GM23338 (cell line): ENCODE measurements around the gene ZNF565. TPM values are rescaled to one million over a fixed set of nuclear protein-coding genes. Genes with fewer than 3 reads are reported as not detected.

ENCODE experiments used
- ATAC-seq: fragments of 200-7000 bp; cut with Tn5 transposase; 3 replicates; pipeline ENCODE4 v1.9.1; 2020
- DNase-seq: peaks from one replicate; pipeline ENCODE4 v3.0.0-alpha.2; 2015; ENCODE audit warnings: low spot score
- H2AFZ ChIP-seq: fragments of 200-600 bp; sonication (generic); 2 replicates; pipeline ENCODE4 v1.8.0; 2016; ENCODE audit warnings: antibody characterized with exemption, mild to moderate bottlenecking, moderate library complexity
- H3F3A ChIP-seq: fragments of 200-600 bp; sonication (generic); replicated peaks from 2 replicates; pipeline ENCODE4 v1.8.0; 2017; ENCODE audit warnings: antibody characterized with exemption, mixed run types, low read depth
- H3K27ac ChIP-seq: fragments of 200-600 bp; sonication (generic); 2 replicates; pipeline ENCODE4 v1.6.1; 2016; ENCODE audit warnings: low read depth
- H3K27me3 ChIP-seq: fragments of 200-600 bp; sonication (generic); 2 replicates; pipeline ENCODE4 v1.8.0; 2016; ENCODE audit warnings: mild to moderate bottlenecking, mixed run types, moderate library complexity; ENCODE audit not compliant: insufficient read depth
- H3K36me3 ChIP-seq: fragments of 200-600 bp; sonication (generic); 2 replicates; pipeline ENCODE4 v1.8.0; 2016; ENCODE audit warnings: mild to moderate bottlenecking; ENCODE audit not compliant: insufficient read depth
- H3K4me1 ChIP-seq: fragments of 200-600 bp; sonication (generic); 2 replicates; pipeline ENCODE4 v1.8.0; 2016; ENCODE audit warnings: mild to moderate bottlenecking, moderate library complexity; ENCODE audit not compliant: insufficient read depth
- H3K4me2 ChIP-seq: fragments of 200-600 bp; sonication (generic); 2 replicates; pipeline ENCODE4 v1.7.1; 2017; ENCODE audit warnings: mixed run types
- H3K4me3 ChIP-seq: fragments of 200-600 bp; sonication (generic); 2 replicates; pipeline ENCODE4 v1.6.1; 2016; ENCODE audit warnings: mixed run types
- H3K79me2 ChIP-seq: fragments of 200-600 bp; sonication (generic); replicated peaks from 2 replicates; pipeline ENCODE4 v1.8.0; 2017; ENCODE audit warnings: mild to moderate bottlenecking; ENCODE audit not compliant: insufficient read depth
- H3K9me2 ChIP-seq: fragments of 200-600 bp; sonication (generic); 2 replicates; pipeline ENCODE4 v1.8.0; 2017; ENCODE audit not compliant: insufficient read depth
- H4K20me1 ChIP-seq: fragments of 200-600 bp; sonication (generic); replicated peaks from 2 replicates; pipeline ENCODE4 v1.8.0; 2017; ENCODE audit warnings: mild to moderate bottlenecking; ENCODE audit not compliant: insufficient read depth
- H3K27ac Mint-ChIP-seq: 2 replicates; pipeline ENCODE4 v1.8.0; 2020; ENCODE audit warnings: inconsistent platforms, mild to moderate bottlenecking, moderate library complexity, mixed read lengths
- H3K27me3 Mint-ChIP-seq: 3 replicates; pipeline ENCODE4 v1.8.0; 2022; ENCODE audit warnings: low read depth, mild to moderate bottlenecking, moderate library complexity, mixed read lengths, inconsistent platforms; ENCODE audit not compliant: insufficient read depth, poor library complexity
- H3K36me3 Mint-ChIP-seq: 3 replicates; pipeline ENCODE4 v1.8.0; 2021; ENCODE audit warnings: low read depth, mild to moderate bottlenecking, inconsistent platforms, moderate library complexity, mixed read lengths
- H3K4me1 Mint-ChIP-seq: 3 replicates; pipeline ENCODE4 v1.8.0; 2020; ENCODE audit warnings: mild to moderate bottlenecking, inconsistent platforms, mixed read lengths
- H3K4me3 Mint-ChIP-seq: 3 replicates; pipeline ENCODE4 v1.8.0; 2021; ENCODE audit warnings: moderate library complexity, mild to moderate bottlenecking, inconsistent platforms, mixed read lengths
- H3K9me3 Mint-ChIP-seq: 3 replicates; pipeline ENCODE4 v1.8.0; 2020; ENCODE audit warnings: moderate library complexity, mild to moderate bottlenecking, inconsistent platforms, mixed read lengths
- CREB1 ChIP-seq: fragments of 250-450 bp; sonication (Bioruptor Pico); IDR thresholded peaks from 2 replicates; pipeline ENCODE4 v1.5.0; 2020; ENCODE audit warnings: low read depth, mild to moderate bottlenecking, moderate library complexity
- EZH2 ChIP-seq: fragments of 200-600 bp; sonication (generic); IDR thresholded peaks from one replicate; pipeline ENCODE4 v1.8.0; 2017; ENCODE audit warnings: antibody characterized with exemption, mild to moderate bottlenecking, low read depth; ENCODE audit not compliant: unreplicated experiment
- EZH2phosphoT487 ChIP-seq: fragments of 200-600 bp; sonication (generic); IDR thresholded peaks from one replicate; pipeline ENCODE4 v1.8.1; 2018; ENCODE audit warnings: antibody characterized with exemption; ENCODE audit not compliant: unreplicated experiment
- JUNB ChIP-seq: IDR thresholded peaks from one replicate; pipeline ENCODE4 v1.6.1; 2016; ENCODE audit warnings: antibody characterized with exemption; ENCODE audit not compliant: unreplicated experiment
- NANOG ChIP-seq: IDR thresholded peaks from 2 replicates; pipeline ENCODE4 v1.6.1; 2016; ENCODE audit warnings: antibody characterized with exemption, borderline replicate concordance
- POLR2AphosphoS5 ChIP-seq: IDR thresholded peaks from 2 replicates; pipeline ENCODE4 v1.6.1; 2016; ENCODE audit warnings: antibody characterized with exemption, low read depth
- STAT1 ChIP-seq: IDR thresholded peaks from one replicate; pipeline ENCODE4 v1.6.1; 2016; ENCODE audit warnings: antibody characterized with exemption; ENCODE audit not compliant: unreplicated experiment
- ZNF114 ChIP-seq: fragments of 250-450 bp; sonication (Bioruptor Pico); IDR thresholded peaks from 2 replicates; pipeline ENCODE4 v1.5.0; 2020; ENCODE audit warnings: mild to moderate bottlenecking, moderate library complexity
- ZNF331 ChIP-seq: fragments of 250-450 bp; sonication (Bioruptor Pico); IDR thresholded peaks from 2 replicates; pipeline ENCODE4 v1.5.0; 2020; ENCODE audit warnings: low read depth, mild to moderate bottlenecking, moderate library complexity
- polyA plus RNA-seq: library from polyadenylated mRNA; unstranded; fragments of >200 nt; fragmentation: Nextera tagmentation; extraction: Ambion mirVana; gene quantifications from 2 replicates; pipeline ENCODE4 v1.2.1, GENCODE V29; 2016
- total RNA-seq: library from RNA; depleted of rRNA; stranded (reverse); fragments of >200 nt; shearing (Covaris generic); gene quantifications from 2 replicates; pipeline ENCODE4 v1.2.3, GENCODE V29; 2014
- TF ChIP-seq, protein P1 (sequence below): IDR thresholded peaks from 2 replicates; pipeline ENCODE4 v1.6.1; 2016; ENCODE audit warnings: antibody characterized with exemption
- TF ChIP-seq, protein P2 (sequence below), 2 experiments: fragments of 200-600 bp in 1 of 2; sonication (generic) in 1 of 2; conservative IDR thresholded peaks; 2 replicates each; pipeline versions ENCODE4 v1.5.1 to v1.6.1; 2016 to 2017; ENCODE audit warnings: antibody characterized with exemption in 2 of 2, low read depth in 2 of 2, mild to moderate bottlenecking in 2 of 2, moderate library complexity in 1 of 2
- TF ChIP-seq, protein P3 (sequence below): fragments of 250-450 bp; sonication (Bioruptor Pico); IDR thresholded peaks from 2 replicates; pipeline ENCODE4 v1.5.0; 2020; ENCODE audit warnings: mild to moderate bottlenecking, moderate library complexity
- TF ChIP-seq, protein P4 (sequence below): IDR thresholded peaks from one replicate; pipeline ENCODE4 v1.6.1; 2018; ENCODE audit warnings: antibody characterized with exemption; ENCODE audit not compliant: unreplicated experiment

ZNF565 gene
- total and polyA plus RNA-seq, 2 experiments from 2014 or later: 2.4 to 3.2 TPM

DNA sequence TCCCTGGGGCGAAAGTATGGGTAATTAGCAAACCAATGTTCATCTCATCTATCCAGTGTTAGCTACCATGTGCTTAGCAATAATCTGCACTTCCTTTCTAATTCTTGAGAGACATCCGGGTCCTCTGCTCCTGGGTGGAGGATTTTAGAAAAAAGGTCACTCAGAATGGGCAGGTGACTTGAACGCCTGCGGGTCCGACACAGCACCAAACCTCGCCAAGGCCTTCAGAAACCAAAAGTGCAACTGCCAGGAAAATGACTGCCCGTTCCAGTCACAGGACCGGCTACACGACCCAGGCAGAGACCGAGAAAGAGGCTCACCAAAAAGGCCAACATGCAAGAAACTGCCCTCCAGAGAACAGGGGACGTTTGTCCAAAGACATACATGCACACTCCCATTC, 40.4 kb upstream of the ZNF565 start:
- H3F3A ChIP-seq: no peaks in the 10 kb centered on the region
- TF ChIP-seq EZH2 (no peak), ZNF331 (CRISPR knock-in tag) (no peak), EZH2phosphoT487 (no peak), NANOG (no peak), JUNB (no peak), STAT1 (no peak), CREB1 (CRISPR knock-in tag) (no peak), POLR2AphosphoS5 (no peak), ZNF114 (CRISPR knock-in tag) (no peak)
- TF ChIP-seq, protein P1, sequence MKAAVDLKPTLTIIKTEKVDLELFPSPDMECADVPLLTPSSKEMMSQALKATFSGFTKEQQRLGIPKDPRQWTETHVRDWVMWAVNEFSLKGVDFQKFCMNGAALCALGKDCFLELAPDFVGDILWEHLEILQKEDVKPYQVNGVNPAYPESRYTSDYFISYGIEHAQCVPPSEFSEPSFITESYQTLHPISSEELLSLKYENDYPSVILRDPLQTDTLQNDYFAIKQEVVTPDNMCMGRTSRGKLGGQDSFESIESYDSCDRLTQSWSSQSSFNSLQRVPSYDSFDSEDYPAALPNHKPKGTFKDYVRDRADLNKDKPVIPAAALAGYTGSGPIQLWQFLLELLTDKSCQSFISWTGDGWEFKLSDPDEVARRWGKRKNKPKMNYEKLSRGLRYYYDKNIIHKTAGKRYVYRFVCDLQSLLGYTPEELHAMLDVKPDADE: no peak
- TF ChIP-seq, protein P2, sequence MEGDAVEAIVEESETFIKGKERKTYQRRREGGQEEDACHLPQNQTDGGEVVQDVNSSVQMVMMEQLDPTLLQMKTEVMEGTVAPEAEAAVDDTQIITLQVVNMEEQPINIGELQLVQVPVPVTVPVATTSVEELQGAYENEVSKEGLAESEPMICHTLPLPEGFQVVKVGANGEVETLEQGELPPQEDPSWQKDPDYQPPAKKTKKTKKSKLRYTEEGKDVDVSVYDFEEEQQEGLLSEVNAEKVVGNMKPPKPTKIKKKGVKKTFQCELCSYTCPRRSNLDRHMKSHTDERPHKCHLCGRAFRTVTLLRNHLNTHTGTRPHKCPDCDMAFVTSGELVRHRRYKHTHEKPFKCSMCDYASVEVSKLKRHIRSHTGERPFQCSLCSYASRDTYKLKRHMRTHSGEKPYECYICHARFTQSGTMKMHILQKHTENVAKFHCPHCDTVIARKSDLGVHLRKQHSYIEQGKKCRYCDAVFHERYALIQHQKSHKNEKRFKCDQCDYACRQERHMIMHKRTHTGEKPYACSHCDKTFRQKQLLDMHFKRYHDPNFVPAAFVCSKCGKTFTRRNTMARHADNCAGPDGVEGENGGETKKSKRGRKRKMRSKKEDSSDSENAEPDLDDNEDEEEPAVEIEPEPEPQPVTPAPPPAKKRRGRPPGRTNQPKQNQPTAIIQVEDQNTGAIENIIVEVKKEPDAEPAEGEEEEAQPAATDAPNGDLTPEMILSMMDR (conservative IDR thresholded peaks at IDR 0.05; ENCODE audit: low read depth in 2 of 2): no peak
- TF ChIP-seq, protein P3, sequence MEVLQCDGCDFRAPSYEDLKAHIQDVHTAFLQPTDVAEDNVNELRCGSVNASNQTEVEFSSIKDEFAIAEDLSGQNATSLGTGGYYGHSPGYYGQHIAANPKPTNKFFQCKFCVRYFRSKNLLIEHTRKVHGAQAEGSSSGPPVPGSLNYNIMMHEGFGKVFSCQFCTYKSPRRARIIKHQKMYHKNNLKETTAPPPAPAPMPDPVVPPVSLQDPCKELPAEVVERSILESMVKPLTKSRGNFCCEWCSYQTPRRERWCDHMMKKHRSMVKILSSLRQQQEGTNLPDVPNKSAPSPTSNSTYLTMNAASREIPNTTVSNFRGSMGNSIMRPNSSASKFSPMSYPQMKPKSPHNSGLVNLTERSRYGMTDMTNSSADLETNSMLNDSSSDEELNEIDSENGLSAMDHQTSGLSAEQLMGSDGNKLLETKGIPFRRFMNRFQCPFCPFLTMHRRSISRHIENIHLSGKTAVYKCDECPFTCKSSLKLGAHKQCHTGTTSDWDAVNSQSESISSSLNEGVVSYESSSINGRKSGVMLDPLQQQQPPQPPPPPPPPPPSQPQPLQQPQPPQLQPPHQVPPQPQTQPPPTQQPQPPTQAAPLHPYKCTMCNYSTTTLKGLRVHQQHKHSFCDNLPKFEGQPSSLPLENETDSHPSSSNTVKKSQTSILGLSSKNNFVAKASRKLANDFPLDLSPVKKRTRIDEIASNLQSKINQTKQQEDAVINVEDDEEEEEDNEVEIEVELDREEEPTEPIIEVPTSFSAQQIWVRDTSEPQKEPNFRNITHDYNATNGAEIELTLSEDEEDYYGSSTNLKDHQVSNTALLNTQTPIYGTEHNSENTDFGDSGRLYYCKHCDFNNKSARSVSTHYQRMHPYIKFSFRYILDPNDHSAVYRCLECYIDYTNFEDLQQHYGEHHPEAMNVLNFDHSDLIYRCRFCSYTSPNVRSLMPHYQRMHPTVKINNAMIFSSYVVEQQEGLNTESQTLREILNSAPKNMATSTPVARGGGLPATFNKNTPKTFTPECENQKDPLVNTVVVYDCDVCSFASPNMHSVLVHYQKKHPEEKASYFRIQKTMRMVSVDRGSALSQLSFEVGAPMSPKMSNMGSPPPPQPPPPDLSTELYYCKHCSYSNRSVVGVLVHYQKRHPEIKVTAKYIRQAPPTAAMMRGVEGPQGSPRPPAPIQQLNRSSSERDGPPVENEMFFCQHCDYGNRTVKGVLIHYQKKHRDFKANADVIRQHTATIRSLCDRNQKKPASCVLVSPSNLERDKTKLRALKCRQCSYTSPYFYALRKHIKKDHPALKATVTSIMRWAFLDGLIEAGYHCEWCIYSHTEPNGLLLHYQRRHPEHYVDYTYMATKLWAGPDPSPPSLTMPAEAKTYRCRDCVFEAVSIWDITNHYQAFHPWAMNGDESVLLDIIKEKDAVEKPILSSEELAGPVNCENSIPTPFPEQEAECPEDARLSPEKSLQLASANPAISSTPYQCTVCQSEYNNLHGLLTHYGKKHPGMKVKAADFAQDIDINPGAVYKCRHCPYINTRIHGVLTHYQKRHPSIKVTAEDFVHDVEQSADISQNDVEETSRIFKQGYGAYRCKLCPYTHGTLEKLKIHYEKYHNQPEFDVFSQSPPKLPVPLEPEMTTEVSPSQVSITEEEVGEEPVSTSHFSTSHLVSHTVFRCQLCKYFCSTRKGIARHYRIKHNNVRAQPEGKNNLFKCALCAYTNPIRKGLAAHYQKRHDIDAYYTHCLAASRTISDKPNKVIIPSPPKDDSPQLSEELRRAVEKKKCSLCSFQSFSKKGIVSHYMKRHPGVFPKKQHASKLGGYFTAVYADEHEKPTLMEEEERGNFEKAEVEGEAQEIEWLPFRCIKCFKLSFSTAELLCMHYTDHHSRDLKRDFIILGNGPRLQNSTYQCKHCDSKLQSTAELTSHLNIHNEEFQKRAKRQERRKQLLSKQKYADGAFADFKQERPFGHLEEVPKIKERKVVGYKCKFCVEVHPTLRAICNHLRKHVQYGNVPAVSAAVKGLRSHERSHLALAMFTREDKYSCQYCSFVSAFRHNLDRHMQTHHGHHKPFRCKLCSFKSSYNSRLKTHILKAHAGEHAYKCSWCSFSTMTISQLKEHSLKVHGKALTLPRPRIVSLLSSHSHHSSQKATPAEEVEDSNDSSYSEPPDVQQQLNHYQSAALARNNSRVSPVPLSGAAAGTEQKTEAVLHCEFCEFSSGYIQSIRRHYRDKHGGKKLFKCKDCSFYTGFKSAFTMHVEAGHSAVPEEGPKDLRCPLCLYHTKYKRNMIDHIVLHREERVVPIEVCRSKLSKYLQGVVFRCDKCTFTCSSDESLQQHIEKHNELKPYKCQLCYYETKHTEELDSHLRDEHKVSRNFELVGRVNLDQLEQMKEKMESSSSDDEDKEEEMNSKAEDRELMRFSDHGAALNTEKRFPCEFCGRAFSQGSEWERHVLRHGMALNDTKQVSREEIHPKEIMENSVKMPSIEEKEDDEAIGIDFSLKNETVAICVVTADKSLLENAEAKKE (CRISPR knock-in tag): no peak
- TF ChIP-seq, protein P4, sequence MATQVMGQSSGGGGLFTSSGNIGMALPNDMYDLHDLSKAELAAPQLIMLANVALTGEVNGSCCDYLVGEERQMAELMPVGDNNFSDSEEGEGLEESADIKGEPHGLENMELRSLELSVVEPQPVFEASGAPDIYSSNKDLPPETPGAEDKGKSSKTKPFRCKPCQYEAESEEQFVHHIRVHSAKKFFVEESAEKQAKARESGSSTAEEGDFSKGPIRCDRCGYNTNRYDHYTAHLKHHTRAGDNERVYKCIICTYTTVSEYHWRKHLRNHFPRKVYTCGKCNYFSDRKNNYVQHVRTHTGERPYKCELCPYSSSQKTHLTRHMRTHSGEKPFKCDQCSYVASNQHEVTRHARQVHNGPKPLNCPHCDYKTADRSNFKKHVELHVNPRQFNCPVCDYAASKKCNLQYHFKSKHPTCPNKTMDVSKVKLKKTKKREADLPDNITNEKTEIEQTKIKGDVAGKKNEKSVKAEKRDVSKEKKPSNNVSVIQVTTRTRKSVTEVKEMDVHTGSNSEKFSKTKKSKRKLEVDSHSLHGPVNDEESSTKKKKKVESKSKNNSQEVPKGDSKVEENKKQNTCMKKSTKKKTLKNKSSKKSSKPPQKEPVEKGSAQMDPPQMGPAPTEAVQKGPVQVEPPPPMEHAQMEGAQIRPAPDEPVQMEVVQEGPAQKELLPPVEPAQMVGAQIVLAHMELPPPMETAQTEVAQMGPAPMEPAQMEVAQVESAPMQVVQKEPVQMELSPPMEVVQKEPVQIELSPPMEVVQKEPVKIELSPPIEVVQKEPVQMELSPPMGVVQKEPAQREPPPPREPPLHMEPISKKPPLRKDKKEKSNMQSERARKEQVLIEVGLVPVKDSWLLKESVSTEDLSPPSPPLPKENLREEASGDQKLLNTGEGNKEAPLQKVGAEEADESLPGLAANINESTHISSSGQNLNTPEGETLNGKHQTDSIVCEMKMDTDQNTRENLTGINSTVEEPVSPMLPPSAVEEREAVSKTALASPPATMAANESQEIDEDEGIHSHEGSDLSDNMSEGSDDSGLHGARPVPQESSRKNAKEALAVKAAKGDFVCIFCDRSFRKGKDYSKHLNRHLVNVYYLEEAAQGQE: no peak
- H4K20me1 ChIP-seq: no peaks in the 10 kb centered on the region
- H3K9me3 Mint-ChIP-seq: peaks cover 39% of the 10 kb centered on the region
- peaks cover 15% of the 10 kb centered on the region for H3K36me3 Mint-ChIP-seq
- no peak for ATAC-seq
- H3K27ac Mint-ChIP-seq: no peak overlapping the region
- no peak for DNase-seq
- H2AFZ ChIP-seq: no peak overlapping the region
- no peaks in the 10 kb centered on the region for H3K36me3 ChIP-seq
- peaks cover 2% of the 10 kb centered on the region for H3K27me3 Mint-ChIP-seq
- peaks cover 3% of the 10 kb centered on the region; the same call in 1 of the 2 replicates for H3K9me2 ChIP-seq
- no peak overlapping the region for H3K4me2 ChIP-seq
- no peaks in the 10 kb centered on the region for H3K79me2 ChIP-seq
- H3K4me1 ChIP-seq: no peaks in the 10 kb centered on the region
- no peak overlapping the region for H3K27ac ChIP-seq
- no peaks in the 10 kb centered on the region for H3K4me1 Mint-ChIP-seq
- no peak overlapping the region for H3K4me3 Mint-ChIP-seq
- H3K27me3 ChIP-seq: no peaks in the 10 kb centered on the region
- H3K4me3 ChIP-seq: no peak overlapping the region
